Measurements from ENCODE around the gene ASF1A. TPM values are rescaled to one million over a fixed set of nuclear protein-coding genes. Genes with fewer than 3 reads are reported as not detected.

Gene ASF1A
- total RNA-seq, 2 experiments from 2014 or later, result 37.3 to 46.0 TPM

GRCh38 chr6:118934461-118935330 lies 40.7 kb downstream of the ASF1A start, which contains the start of gene MCM9:
MCM9 (minus strand) TSS chr6:118935159; CDS start chr6:118931723, 3,436 bp downstream.
- H3K27ac ChIP-seq (ENCODE audit: low read depth, low read length, poor library complexity, severe bottlenecking), result peak within 1 kb of the TSS; percentile 78
- H3K9me2 ChIP-seq (ENCODE audit: insufficient read depth, low read length), result no peaks in the 10 kb centered on the region
- peaks cover 10% of the 10 kb centered on the region; the same call in 1 of the 2 replicates for H4K20me1 ChIP-seq (ENCODE audit: insufficient read depth, low read length)
- peak; percentile 95 for DNase-seq (ENCODE audit: low spot score)
- peak within 1 kb of the TSS; percentile 86 for H3K4me3 ChIP-seq (ENCODE audit: low read depth, low read length, poor library complexity, severe bottlenecking)
- intact Hi-C loops (cut with micrococcal nuclease; ENCODE audit: unreplicated experiment), result loop anchor here (1.0 kb wide), 1 partner anchor 40 kb away; the partner anchor contains the start of gene ASF1A
- ChIA-PET CTCF (ENCODE audit: unreplicated experiment) (no interaction called here), POLR2A (interaction anchor here (0.6 to 1.5 kb wide), 10 partner anchors 10 to 1075 kb away, joined by 3 to 6 read pairs (median 3); partner anchors contain the start of gene ASF1A)
- peaks cover 10% of the 10 kb centered on the region for H3K4me1 ChIP-seq (ENCODE audit: insufficient read depth, low read length, poor library complexity, severe bottlenecking)
- H3K36me3 ChIP-seq (ENCODE audit: insufficient read depth, low read length), result peaks cover 28% of the 10 kb centered on the region
- H2AFZ ChIP-seq (ENCODE audit: low read length), result peak within 1 kb of the TSS; percentile 97
- H3K79me2 ChIP-seq (ENCODE audit: insufficient read depth, low read depth, low read length), result peaks cover 18% of the 10 kb centered on the region; the same call in 1 of the 2 replicates
- no peaks in the 10 kb centered on the region for H3K9me3 ChIP-seq (ENCODE audit: low read length)
- no peak for TF ChIP-seq CTCF (conservative IDR thresholded peaks at IDR 0.05; ENCODE audit: low read length)
- no peak for TF ChIP-seq EZH2phosphoT487 (IDR thresholded peaks at IDR 0.05; ENCODE audit: borderline replicate concordance, low read depth, low read length)
- peak within 1 kb of the TSS; percentile 93 for H3K4me2 ChIP-seq (ENCODE audit: low read length)
- BruUV-seq (replicated peaks), result no TSS peak

- H3K27ac ChIP-seq (ENCODE audit: low read depth, low read length, poor library complexity, severe bottlenecking), result peak overlapping the region; percentile 78
- H3K79me2 ChIP-seq (ENCODE audit: insufficient read depth, low read depth, low read length), result peaks cover 18% of the 10 kb centered on the region; the same call in 1 of the 2 replicates
- TF ChIP-seq CTCF (conservative IDR thresholded peaks at IDR 0.05; ENCODE audit: low read length) (no peak), EZH2phosphoT487 (IDR thresholded peaks at IDR 0.05; ENCODE audit: borderline replicate concordance, low read depth, low read length) (no peak)
- no TSS peak for BruUV-seq (replicated peaks)
- H3K9me2 ChIP-seq (ENCODE audit: insufficient read depth, low read length), result no peaks in the 10 kb centered on the region
- peaks cover 26% of the 10 kb centered on the region for H3K36me3 ChIP-seq (ENCODE audit: insufficient read depth, low read length)
- H3K9me3 ChIP-seq (ENCODE audit: low read length), result no peaks in the 10 kb centered on the region
- peak overlapping the region; percentile 82 for H3K4me2 ChIP-seq (ENCODE audit: low read length)
- intact Hi-C loops (cut with micrococcal nuclease; ENCODE audit: unreplicated experiment), result no loop called here
- POLR2A ChIA-PET, result interaction anchor here (0.6 to 1.5 kb wide), 7 partner anchors 10 to 1074 kb away, joined by 3 to 6 read pairs (median 3); partner anchors contain the start of gene ASF1A
- peak overlapping the region; percentile 86 for H3K4me3 ChIP-seq (ENCODE audit: low read depth, low read length, poor library complexity, severe bottlenecking)
- peaks cover 10% of the 10 kb centered on the region; the same call in 1 of the 2 replicates for H4K20me1 ChIP-seq (ENCODE audit: insufficient read depth, low read length)
- H3K4me1 ChIP-seq (ENCODE audit: insufficient read depth, low read length, poor library complexity, severe bottlenecking), result peaks cover 10% of the 10 kb centered on the region
- CTCF ChIA-PET (ENCODE audit: unreplicated experiment), result no interaction called here
- DNase-seq (ENCODE audit: low spot score), result no peak
- peak overlapping the region; percentile 71; the same call in 1 of the 2 replicates for H2AFZ ChIP-seq (ENCODE audit: low read length)
These were observed 41.3 kb downstream of the ASF1A start for GRCh38 chr6:118935331-118935668.
